GM12801 (cell line): ENCODE results near the gene TTC19.

Experiments
- TF ChIP-seq, protein P1 (sequence below): IDR thresholded peaks from one replicate; pipeline ENCODE4 v1.5.1; 2011; ENCODE audit warnings: control low read depth; ENCODE audit not compliant: insufficient read length; ENCODE audit errors: extremely low read depth

TTC19 gene

DNA sequence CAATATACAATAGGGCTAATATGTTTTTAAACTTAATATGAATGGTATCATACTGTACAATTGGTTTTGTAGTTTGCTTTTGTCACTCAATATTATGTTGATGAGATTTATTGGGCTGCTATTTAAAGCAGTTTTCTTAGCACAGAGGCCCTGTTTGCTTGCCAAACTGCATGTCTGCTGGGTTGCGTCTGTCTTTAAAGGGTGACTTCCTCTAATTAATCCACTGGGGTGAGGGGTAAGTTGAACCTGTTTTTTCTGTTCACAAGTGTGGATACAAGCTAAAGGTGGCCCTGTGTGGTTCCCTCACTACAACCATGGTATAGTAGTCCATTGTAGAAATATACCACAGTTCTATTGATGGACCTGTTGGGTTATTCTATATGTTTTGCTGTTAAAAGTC lies 19.7 kb downstream of the TTC19 start:
- TF ChIP-seq, protein P1, sequence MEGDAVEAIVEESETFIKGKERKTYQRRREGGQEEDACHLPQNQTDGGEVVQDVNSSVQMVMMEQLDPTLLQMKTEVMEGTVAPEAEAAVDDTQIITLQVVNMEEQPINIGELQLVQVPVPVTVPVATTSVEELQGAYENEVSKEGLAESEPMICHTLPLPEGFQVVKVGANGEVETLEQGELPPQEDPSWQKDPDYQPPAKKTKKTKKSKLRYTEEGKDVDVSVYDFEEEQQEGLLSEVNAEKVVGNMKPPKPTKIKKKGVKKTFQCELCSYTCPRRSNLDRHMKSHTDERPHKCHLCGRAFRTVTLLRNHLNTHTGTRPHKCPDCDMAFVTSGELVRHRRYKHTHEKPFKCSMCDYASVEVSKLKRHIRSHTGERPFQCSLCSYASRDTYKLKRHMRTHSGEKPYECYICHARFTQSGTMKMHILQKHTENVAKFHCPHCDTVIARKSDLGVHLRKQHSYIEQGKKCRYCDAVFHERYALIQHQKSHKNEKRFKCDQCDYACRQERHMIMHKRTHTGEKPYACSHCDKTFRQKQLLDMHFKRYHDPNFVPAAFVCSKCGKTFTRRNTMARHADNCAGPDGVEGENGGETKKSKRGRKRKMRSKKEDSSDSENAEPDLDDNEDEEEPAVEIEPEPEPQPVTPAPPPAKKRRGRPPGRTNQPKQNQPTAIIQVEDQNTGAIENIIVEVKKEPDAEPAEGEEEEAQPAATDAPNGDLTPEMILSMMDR: no peak

DNA sequence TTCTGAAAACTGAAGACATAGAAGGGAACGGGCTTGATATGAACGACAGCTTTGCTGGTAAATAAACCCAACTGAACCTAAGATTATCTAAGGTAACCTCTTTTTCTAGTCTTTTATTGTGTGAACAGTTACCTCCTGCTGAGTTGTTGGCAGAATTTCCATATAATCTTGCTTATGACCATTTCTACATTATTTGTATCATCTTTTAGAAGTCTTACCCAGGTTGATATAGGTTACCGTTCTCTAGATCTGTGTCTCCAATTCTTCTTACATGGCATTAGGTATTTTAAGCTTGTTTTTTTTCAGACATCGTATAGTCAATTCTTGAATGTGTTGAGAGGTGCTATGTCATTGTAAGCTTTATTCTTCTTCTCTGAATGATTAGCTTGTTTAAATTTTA lies 24.3 kb downstream of the TTC19 start:
- TF ChIP-seq, protein P1: no peak

DNA sequence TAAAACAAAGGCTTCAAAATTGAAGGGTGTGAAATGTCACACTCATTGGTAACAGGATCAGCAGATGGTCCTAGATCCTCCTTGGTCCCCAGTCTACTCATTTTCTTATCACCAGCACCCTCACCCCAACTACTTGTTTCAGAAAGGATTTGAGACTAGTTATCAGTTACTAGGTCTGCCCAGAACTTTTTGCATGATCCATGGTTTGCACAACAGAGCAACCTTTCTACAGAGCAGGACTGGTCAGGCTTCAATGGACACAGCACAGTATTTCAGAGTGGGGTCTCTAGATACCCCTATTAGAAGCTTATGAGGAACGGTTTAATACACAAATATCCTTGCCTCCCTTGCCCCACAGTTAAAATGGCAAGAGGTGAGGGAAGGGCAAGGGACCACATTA lies 25.6 kb downstream of the TTC19 start:
- TF ChIP-seq, protein P1: no peak

DNA sequence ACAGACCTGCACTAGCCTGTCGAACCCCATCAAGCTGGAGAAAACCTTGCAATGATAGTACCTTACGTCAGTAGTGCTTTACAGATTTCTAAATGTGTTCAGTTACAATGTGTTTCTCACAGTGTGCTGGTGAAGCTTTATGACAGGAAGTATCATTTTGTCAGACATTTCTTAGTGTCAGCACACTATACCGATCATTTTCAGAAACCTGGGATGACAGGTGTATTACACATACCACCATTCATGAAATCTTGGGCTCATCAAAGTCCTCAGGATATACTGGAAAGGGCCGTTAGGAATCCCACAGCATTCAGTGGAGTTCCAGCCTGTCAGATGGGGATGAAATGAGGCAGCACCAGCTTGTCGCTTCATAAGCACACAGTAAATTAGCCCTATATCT lies 27.3 kb downstream of the TTC19 start:
- TF ChIP-seq, protein P1: no peak

DNA sequence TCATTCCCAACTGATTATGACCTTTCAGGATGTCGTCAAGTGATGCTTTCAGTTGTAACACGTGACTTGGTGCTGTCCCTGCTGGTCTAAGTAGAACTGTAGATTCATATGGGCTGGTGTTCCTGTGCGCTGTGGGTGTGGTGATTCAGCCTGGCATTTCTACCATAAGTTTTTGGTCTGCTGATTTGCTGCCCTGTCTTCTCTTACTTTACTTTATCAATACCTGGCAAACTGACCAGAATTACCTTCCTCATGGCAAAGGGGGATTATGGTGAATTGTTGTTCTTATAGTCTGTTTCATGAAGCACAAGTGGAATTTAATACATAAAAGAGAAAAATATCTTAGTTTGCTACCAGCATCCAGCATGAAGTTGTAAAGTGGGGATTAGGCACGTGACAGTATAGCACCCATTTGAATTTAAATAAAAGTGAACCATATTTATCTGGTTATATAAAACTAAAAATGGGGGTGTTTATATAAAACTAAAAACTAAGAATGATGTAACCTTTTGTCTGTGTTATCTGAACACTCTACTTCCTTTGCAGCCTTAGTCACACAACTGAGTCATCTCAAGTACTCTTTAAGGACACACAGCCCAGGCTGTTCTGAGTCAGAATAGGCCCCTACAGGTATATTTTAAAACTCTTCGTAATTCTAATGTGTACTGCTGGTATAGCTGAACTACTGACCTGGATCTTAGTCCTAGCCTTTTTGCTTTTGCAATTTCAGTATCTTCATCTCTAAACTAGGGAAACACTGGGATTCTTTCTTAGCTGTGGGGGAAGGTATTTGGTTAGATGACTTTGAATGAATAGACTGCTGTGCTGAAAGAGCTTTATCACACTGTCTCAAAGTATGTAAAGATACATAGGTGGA lies 28.3 kb downstream of the TTC19 start:
- TF ChIP-seq, protein P1: no peak

DNA sequence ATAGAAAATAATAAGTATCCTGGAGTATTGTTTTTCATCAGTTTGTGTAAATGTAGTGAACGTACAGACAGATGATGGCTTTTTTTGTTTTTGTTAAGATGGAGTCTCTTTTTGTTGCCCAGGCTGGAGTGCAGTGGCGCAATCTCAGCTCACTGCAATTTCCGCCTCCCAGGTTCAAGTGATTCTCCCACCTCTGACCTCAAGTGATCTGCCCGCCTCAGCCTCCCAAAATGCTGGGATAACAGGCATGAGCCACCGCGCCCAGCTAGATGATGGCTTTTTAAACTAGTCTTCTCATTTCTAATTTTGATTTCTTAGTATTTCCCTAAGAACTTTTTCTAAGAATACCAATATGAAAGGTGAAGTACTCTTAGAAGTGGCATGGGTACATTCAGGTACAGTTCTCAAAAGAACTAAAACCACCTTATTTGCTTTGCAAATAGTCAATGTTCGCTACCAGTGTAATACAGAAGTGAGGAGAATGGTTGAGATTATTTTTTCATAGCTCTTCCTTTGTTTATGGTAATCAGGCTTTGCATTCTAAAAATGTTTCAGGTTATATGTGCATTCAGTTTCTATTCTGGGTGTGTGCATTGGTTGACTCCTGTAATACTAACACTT lies 34.2 kb downstream of the TTC19 start:
- TF ChIP-seq, protein P1: no peak

DNA sequence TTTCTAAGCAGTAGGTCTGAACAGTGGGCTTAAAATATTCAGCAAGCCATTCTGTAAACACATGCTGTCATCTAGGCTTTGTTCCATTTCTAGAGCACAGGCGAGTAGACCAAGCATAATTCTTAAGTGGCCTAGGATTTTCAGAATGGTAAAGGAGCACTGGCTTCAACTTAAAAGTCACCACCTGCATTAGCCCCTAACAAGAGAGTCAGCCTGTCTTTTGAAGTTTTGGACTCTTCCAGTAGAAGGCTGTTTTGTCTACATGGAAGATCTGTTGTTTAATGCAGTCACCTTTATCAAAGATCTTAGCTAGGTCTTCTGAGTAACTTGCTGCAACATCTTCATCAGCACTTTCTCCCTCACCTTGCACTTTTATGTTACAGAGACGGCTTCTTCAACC lies 36.6 kb downstream of the TTC19 start:
- TF ChIP-seq, protein P1: no peak
